Measurements from ENCODE around the gene HMG20A.
A peak's percentile ranks its signal among the peaks of the same experiment; 100 is the strongest.

The HMG20A gene

GRCh38 chr15:77436822-77437221 lies 16.1 kb downstream of the HMG20A start:
- DNase-seq: no peak

GRCh38 chr15:77437264-77437663 lies 16.6 kb downstream of the HMG20A start:
- DNase-seq: no peak

- DNase-seq: peak; percentile 75
Measured at GRCh38 chr15:77440378-77440999, 19.8 kb downstream of the HMG20A start.

- no peak for DNase-seq
Measured at GRCh38 chr15:77446840-77447390, 26.2 kb downstream of the HMG20A start.

- no peak for DNase-seq
Measured at GRCh38 chr15:77454265-77454664, 33.6 kb downstream of the HMG20A start.

GRCh38 chr15:77454951-77455350 lies 34.3 kb downstream of the HMG20A start:
- no peak for DNase-seq

- DNase-seq: peak; percentile 65
Measured at GRCh38 chr15:77455696-77456321, 35.1 kb downstream of the HMG20A start.

GRCh38 chr15:77456746-77457145 lies 36.1 kb downstream of the HMG20A start:
- DNase-seq: no peak

- peak; percentile 23 for DNase-seq
Measured at GRCh38 chr15:77457191-77457904, 36.7 kb downstream of the HMG20A start.

- DNase-seq: peak; percentile 62
Measured at GRCh38 chr15:77457905-77458265, 37.2 kb downstream of the HMG20A start.

- DNase-seq: no peak
Measured at GRCh38 chr15:77459031-77459430, 38.3 kb downstream of the HMG20A start.

- DNase-seq: peak; percentile 75
Measured at GRCh38 chr15:77461486-77461885, 40.8 kb downstream of the HMG20A start.

- peak; percentile 37 for DNase-seq
Measured at GRCh38 chr15:77464129-77464865, 43.6 kb downstream of the HMG20A start.

GRCh38 chr15:77466521-77466920 lies 45.8 kb downstream of the HMG20A start:
- DNase-seq: no peak

- no peak for DNase-seq
Measured at GRCh38 chr15:77468896-77469295, 48.2 kb downstream of the HMG20A start.

- DNase-seq: no peak
Measured at GRCh38 chr15:77470235-77470634, 49.5 kb downstream of the HMG20A start.

- DNase-seq: no peak
Measured at GRCh38 chr15:77473328-77473727, 52.6 kb downstream of the HMG20A start.

- no peak for DNase-seq
Measured at GRCh38 chr15:77474310-77474988, 53.8 kb downstream of the HMG20A start.

- DNase-seq: no peak
Measured at GRCh38 chr15:77475001-77475400, 54.3 kb downstream of the HMG20A start.

- no peak for DNase-seq
Measured at GRCh38 chr15:77475898-77476297, 55.2 kb downstream of the HMG20A start.

GRCh38 chr15:77476995-77477394 lies 56.3 kb downstream of the HMG20A start:
- DNase-seq: no peak

GRCh38 chr15:77478051-77478450 lies 57.4 kb downstream of the HMG20A start:
- DNase-seq: no peak

GRCh38 chr15:77479015-77479414 lies 58.3 kb downstream of the HMG20A start:
- no peak for DNase-seq

All from EL (cell line).